Measurements from ENCODE around the gene GON7.
"Not testable (repeated sequence)": the region's sequence is repeated elsewhere in the genome, so short reads cannot be mapped to it uniquely, and the experiment has no call there.

GON7 gene

GRCh38 chr14:93159625-93160352 lies 47.1 kb downstream of the GON7 start:
- DNase-seq (ENCODE audit: low read depth in 1 of 2, low spot score in 1 of 2), result not testable (repeated sequence)

DNA sequence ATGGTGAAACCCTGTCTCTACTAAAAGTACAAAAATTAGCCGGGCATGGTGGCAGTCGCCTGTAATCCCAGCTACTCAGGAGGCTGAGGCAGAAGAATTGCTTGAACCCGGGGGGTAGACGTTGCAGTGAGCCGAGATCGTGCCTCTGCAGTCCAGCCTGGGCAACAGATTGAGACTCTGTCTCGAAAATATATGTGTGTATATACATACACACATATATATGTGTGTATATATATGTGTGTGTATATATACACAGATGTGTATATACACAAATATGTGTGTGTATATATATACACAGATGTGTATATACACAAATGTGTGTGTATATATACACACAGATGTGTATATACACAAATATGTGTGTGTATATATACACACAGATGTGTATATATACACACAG lies 48.5 kb downstream of the GON7 start:
- DNase-seq (ENCODE audit: low read depth in 1 of 2, low spot score in 1 of 2), result not testable (repeated sequence)

DNA sequence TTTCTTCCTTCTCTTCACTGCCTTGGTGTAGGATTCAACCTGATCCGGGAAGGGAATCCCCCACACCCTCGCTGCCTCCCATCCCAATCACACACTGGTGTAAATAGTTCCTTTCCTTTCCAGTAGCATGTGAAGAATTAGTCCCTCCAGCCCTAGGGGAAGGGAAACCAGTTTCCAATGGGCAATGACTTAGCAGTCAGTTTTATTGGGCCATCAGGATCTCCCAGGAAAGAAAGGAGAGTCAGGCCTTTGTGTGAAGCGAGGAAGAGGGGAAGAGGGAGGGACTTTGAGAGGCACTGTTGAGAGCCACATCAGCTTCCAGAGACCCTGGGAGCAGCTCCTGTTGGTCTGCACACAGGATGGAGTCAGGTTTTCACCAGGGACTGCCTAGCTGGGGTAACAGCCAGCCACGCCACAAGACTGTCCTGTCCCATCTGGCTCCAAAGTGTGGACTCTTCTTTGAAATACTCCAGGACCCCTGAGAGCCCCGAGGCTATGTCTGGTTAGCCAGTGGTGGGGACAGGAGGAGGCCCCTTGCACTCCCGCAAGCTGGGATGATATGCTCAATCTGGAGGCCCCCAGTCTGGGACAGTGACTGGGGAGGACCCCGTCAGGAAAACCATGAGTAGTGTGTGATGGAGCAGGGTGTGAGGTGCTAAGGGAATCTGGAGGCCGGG lies 50.0 kb downstream of the GON7 start:
- no peak for DNase-seq (ENCODE audit: low read depth in 1 of 2, low spot score in 1 of 2)

DNA sequence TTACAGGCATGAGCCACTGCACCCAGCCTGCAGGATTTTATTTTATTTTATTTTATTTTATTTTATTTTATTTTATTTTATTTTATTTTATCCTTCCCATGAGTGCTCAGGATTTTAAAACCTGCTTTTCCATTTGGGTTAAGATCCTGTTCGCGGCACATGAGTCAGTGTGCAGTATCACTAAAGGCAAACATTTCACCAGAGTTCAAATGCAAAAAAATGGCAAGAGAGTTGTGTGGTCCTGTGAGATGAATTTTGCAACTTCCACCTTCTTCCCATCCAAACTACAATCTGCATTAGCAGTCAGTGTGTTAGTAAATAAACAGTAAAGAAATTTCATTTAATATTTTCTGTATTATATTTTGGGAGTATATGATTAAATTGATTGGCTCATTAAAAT lies 51.2 kb downstream of the GON7 start:
- DNase-seq (ENCODE audit: low read depth in 1 of 2, low spot score in 1 of 2), result no peak

DNA sequence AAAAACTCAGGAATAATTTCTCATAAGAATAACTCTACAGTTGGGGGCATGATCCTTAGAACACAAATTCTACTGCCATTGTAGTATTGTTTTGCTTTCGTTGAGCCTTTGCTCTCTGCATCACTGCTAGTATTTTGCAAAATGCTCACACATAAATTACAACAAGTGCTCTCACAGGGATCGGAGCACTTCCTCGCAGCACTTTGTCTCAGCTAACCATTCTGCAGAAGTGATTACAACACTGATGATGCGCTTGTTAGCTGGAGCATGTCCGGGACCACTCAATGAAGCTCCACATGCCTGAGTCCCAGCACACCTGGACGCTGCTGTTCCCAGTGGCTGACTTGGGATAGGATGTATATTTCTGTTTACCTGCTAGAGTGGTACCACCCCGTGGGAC lies 53.7 kb downstream of the GON7 start:
- no peak for DNase-seq (ENCODE audit: low read depth in 1 of 2, low spot score in 1 of 2)

All from activated CD4-positive, alpha-beta T cell treated with anti-CD3 and anti-CD28 coated beads, Interleukin-2, amount 50 U/mL, for 24 hours (primary cell).